A673 (cell line): ENCODE results near the gene AMH. TPM values are rescaled to one million over a fixed set of nuclear protein-coding genes. Genes with fewer than 3 reads are reported as not detected.

Source experiments
- BruUV-seq: library from RNA; stranded (reverse); fragments of 400-500 nt; replicated peaks from 2 replicates; lab custom pipeline; 2021; lab: Mats Ljungman, UMichigan
- CTCF ChIA-PET: fragments of 300-600 bp; sonication (Branson Sonifier 250); formaldehyde crosslinking; loops from one replicate; lab custom pipeline; 2022; ENCODE audit warnings: antibody characterized with exemption; lab: Charles Lee
- POLR2A ChIA-PET: fragments of 300-600 bp; sonication (Branson Sonifier 250); formaldehyde crosslinking; loops from one replicate; lab custom pipeline; 2022; ENCODE audit warnings: antibody characterized with exemption; ENCODE audit not compliant: low non-redundant PET; lab: Charles Lee
- DNase-seq: peaks from one replicate; pipeline ENCODE4 v3.0.0-alpha.2; 2015; ENCODE audit warnings: low spot score
- H3K27ac ChIP-seq: fragments of 200-600 bp; sonication (generic); 2 replicates; pipeline ENCODE4 v1.5.1; 2016; ENCODE audit warnings: mixed run types, low read depth, mild to moderate bottlenecking, mixed read lengths, antibody characterized with exemption, low read length; ENCODE audit not compliant: poor library complexity, severe bottlenecking
- H3K27me3 ChIP-seq: fragments of 200-600 bp; sonication (generic); replicated peaks from 2 replicates; pipeline ENCODE4 v1.6.1; 2017; ENCODE audit warnings: mixed run types, low read depth, mild to moderate bottlenecking, mixed read lengths, antibody characterized with exemption, low read length; ENCODE audit not compliant: insufficient read depth, poor library complexity
- H3K36me3 ChIP-seq: fragments of 200-600 bp; sonication (generic); 2 replicates; pipeline ENCODE4 v1.6.1; 2016; ENCODE audit warnings: mixed run types, mild to moderate bottlenecking, mixed read lengths, antibody characterized with exemption, low read length; ENCODE audit not compliant: insufficient read depth, poor library complexity, severe bottlenecking
- H3K4me1 ChIP-seq: fragments of 200-600 bp; sonication (generic); 2 replicates; pipeline ENCODE4 v1.6.1; 2017; ENCODE audit warnings: mixed run types, mild to moderate bottlenecking, mixed read lengths, antibody characterized with exemption, low read length; ENCODE audit not compliant: insufficient read depth, poor library complexity, severe bottlenecking
- H3K4me3 ChIP-seq: fragments of 200-600 bp; sonication (generic); 2 replicates; pipeline ENCODE4 v1.5.1; 2016; ENCODE audit warnings: low read depth, mixed run types, mild to moderate bottlenecking, mixed read lengths, low read length; ENCODE audit not compliant: poor library complexity, severe bottlenecking
- H3K9me3 ChIP-seq: fragments of 200-600 bp; sonication (generic); 2 replicates; pipeline ENCODE4 v1.6.1; 2016; ENCODE audit warnings: mixed run types, low read depth, mild to moderate bottlenecking, mixed read lengths, antibody characterized with exemption, low read length; ENCODE audit not compliant: poor library complexity, severe bottlenecking
- CTCF ChIP-seq: fragments of 300-800, 200-600 bp; sonication (generic); conservative IDR thresholded peaks from 2 replicates; pipeline ENCODE4 v1.5.1; 2017; ENCODE audit warnings: low read depth, mild to moderate bottlenecking, antibody characterized with exemption, low read length, moderate library complexity, mixed read lengths
- EZH2 ChIP-seq: fragments of 200-600 bp; sonication (generic); IDR thresholded peaks from 2 replicates; pipeline ENCODE4 v1.6.1; 2017; ENCODE audit warnings: borderline replicate concordance, low read depth, mild to moderate bottlenecking, mixed read lengths, antibody characterized with exemption, low read length; ENCODE audit not compliant: poor library complexity, severe bottlenecking
- intact Hi-C: fragments of 100-400 bp; cut with micrococcal nuclease; formaldehyde crosslinking; loops from one replicate; pipeline ENCODE4 v1.10.0; 2022; ENCODE audit not compliant: unreplicated experiment
- total RNA-seq: library from RNA; stranded (reverse); gene quantifications from 2 replicates; pipeline ENCODE4 v1.2.3, GENCODE V29; 2021

The AMH gene
- total RNA-seq, 1 experiment from 2014 or later, result 16.3 TPM

GRCh38 chr19:2287585-2288337, 38.6 kb downstream of the AMH start:
- TF ChIP-seq CTCF (no peak), EZH2 (no peak)
- H3K27me3 ChIP-seq, result peaks cover 42% of the 10 kb centered on the region
- H3K36me3 ChIP-seq, result no peaks in the 10 kb centered on the region
- DNase-seq, result no peak
- CTCF ChIA-PET, result no interaction called here
- no peaks in the 10 kb centered on the region for H3K9me3 ChIP-seq
- H3K27ac ChIP-seq, result no peak overlapping the region
- intact Hi-C loops, result no loop called here
- no peak overlapping the region for H3K4me3 ChIP-seq
- BruUV-seq, result no TSS peak
- peaks cover 7% of the 10 kb centered on the region for H3K4me1 ChIP-seq
- POLR2A ChIA-PET, result no interaction called here

GRCh38 chr19:2288338-2288817, 39.3 kb downstream of the AMH start:
- Histone ChIP-seq H3K27me3 (peaks cover 42% of the 10 kb centered on the region), H3K4me3 (no peak overlapping the region), H3K27ac (no peak overlapping the region), H3K36me3 (no peaks in the 10 kb centered on the region), H3K9me3 (no peaks in the 10 kb centered on the region), H3K4me1 (peaks cover 7% of the 10 kb centered on the region)
- CTCF ChIA-PET, result no interaction called here
- BruUV-seq, result no TSS peak
- TF ChIP-seq CTCF, result no peak
- TF ChIP-seq EZH2, result no peak
- DNase-seq, result no peak
- intact Hi-C loops, result no loop called here
- POLR2A ChIA-PET, result no interaction called here

- TF ChIP-seq EZH2 (no peak), CTCF (no peak)
- POLR2A ChIA-PET, result no interaction called here
- Histone ChIP-seq H3K4me1 (peaks cover 9% of the 10 kb centered on the region), H3K27me3 (peaks cover 42% of the 10 kb centered on the region), H3K4me3 (no peak overlapping the region), H3K36me3 (no peaks in the 10 kb centered on the region), H3K27ac (no peak overlapping the region), H3K9me3 (no peaks in the 10 kb centered on the region)
- no TSS peak for BruUV-seq
- intact Hi-C loops, result no loop called here
- DNase-seq, result no peak
- CTCF ChIA-PET, result no interaction called here
Measured at GRCh38 chr19:2288818-2289713, 39.9 kb downstream of the AMH start.
